ENCODE data around the gene IQGAP2.
"Not testable (repeated sequence)": the region's sequence is repeated elsewhere in the genome, so short reads cannot be mapped to it uniquely, and the experiment has no call there.

The IQGAP2 gene

GRCh38 chr5:76402886-76403765, at the start of gene IQGAP2:
Gene IQGAP2, plus strand, starts transcription at chr5:76403285. Its CDS starts 261 bp downstream, at chr5:76403546.
- peak in 39 of 42 donors; percentile 12 to 72 (median 50) for DNase-seq

DNA sequence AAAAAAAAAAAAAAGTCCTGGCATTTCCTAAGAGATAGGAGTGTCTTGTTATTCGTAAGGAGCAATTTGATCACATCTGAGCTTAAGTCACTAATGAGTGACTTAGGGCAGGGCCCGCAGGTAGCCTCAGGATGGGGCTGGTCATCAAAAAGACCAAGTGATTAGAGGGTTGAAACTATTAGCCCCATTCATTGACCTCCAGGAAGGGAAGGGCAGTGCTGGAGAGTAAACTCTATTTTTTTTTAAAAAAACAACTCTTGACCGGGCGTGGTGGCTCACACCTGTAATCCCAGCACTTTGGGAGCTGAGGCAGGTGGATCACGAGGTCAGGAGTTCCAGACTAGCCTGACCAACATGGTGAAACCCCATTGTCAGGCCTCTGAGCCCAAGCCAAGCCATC, 46.2 kb upstream of the IQGAP2 start:
- DNase-seq, result no peak
- intact Hi-C loops (cut with DNase I), result no loop called here

More at GRCh38 chr5:76402886-76403765, at the start of gene IQGAP2:
- intact Hi-C loops (cut with DNase I), result no loop called here

DNA sequence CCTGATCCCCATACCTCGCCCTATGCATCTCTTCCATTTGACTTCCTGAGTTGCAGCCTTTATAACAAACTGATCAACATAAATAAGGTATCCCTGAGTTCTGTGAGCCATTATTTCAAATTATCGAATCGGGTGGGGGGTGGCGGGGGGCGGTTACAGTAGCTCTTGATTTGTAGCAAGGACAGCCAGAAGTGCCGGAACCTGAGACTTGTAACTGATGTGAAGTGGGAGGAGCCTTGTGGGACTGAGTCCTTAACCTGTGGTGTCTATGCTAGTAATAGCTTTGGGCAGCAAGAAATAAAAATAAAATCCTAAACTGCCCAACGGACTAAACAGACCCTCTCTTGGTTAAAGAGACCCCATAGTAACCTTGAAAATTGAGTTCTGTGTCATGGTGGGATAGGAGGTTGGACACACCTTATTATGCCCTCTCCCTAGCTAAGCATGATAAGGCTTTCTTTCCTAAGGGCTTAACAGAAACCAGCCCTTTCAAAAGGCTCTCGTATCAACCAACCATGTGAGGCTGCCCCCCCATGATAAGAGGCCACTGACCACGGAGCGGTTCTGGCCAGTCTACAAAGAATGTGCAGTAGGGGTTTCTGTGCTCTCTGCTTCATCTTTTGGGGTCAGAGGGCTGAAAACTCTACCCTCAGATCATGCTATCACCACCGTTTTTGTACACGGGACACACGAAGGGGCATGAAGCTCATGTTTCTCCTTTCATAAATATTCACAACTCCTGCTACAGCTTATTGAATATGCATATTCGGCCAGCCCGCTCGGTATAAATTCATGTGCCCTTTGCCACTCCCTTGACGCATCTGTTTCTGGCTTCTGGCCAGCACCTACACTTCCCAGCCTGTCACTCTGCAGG, 39.5 kb upstream of the IQGAP2 start:
- no peak for DNase-seq
- intact Hi-C loops (cut with DNase I), result no loop called here

GRCh38 chr5:76364226-76364589, 38.9 kb upstream of the IQGAP2 start:
- intact Hi-C loops (cut with DNase I), result no loop called here
- DNase-seq, result no peak

GRCh38 chr5:76365561-76365960, 37.5 kb upstream of the IQGAP2 start:
- intact Hi-C loops (cut with DNase I), result no loop called here
- no peak for DNase-seq

- intact Hi-C loops (cut with DNase I), result no loop called here
- DNase-seq, result no peak
Observed at GRCh38 chr5:76366596-76366995, 36.5 kb upstream of the IQGAP2 start.

- DNase-seq, result no peak
Observed at GRCh38 chr5:76367623-76368371, 35.3 kb upstream of the IQGAP2 start.

GRCh38 chr5:76368941-76369340, 34.1 kb upstream of the IQGAP2 start:
- intact Hi-C loops (cut with DNase I), result no loop called here
- no peak for DNase-seq

More at GRCh38 chr5:76367623-76368371, 35.3 kb upstream of the IQGAP2 start:
- intact Hi-C loops (cut with DNase I), result no loop called here

GRCh38 chr5:76369668-76370067, 33.4 kb upstream of the IQGAP2 start:
- intact Hi-C loops (cut with DNase I); DNase-seq: not testable (repeated sequence)

DNA sequence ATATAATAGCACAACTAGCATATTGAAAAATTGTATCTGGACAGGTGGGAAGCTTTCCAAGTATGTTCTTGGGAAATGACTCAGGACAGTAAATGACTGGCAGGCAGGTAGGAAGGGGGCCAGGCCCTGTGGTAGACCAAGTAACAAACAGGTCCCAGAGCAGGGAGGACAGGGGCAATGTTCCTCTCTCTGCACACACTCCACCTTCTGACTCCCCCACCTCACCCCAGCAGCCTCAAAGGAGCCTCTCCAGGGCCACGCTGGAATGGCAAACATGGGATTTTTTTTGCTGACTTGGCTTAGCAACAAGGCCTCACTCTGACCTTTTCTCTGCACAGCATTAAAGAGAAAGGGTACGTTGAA, 31.1 kb upstream of the IQGAP2 start:
- DNase-seq, result no peak

GRCh38 chr5:76372323-76373054, 30.6 kb upstream of the IQGAP2 start:
- peak in 17 of 42 donors; percentile 1 to 60 (median 19) for DNase-seq
- intact Hi-C loops (cut with DNase I), result no loop called here

More for the DNA sequence above, 31.1 kb upstream of the IQGAP2 start:
- intact Hi-C loops (cut with DNase I), result no loop called here

GRCh38 chr5:76376148-76376865, 26.8 kb upstream of the IQGAP2 start:
- DNase-seq, result no peak
- intact Hi-C loops (cut with DNase I), result no loop called here

GRCh38 chr5:76376866-76377230, 26.2 kb upstream of the IQGAP2 start:
- DNase-seq, result no peak
- intact Hi-C loops (cut with DNase I), result no loop called here

DNA sequence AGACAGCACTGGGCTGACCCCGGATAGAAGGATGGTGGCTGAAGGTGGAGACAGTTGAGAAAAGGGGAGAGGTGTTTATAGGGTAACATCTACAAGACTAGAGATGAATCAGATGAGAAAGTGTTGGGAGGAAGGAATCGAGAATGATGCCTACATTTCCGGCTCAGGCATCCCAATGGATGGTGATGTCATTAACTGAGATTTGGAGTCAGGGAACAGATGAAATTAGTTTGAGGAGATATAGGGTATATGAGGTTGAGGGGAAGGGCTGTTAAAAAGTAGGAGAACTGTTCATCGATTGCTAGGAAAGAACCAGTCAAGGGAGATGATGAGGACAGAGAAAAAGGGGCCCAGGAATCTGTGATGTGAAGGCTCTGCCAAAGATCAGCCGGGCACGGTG, 24.7 kb upstream of the IQGAP2 start:
- DNase-seq, result no peak
- intact Hi-C loops (cut with DNase I), result no loop called here

- intact Hi-C loops (cut with DNase I), result no loop called here
- no peak for DNase-seq
Observed at GRCh38 chr5:76379316-76379715, 23.8 kb upstream of the IQGAP2 start.

GRCh38 chr5:76379855-76380254, 23.2 kb upstream of the IQGAP2 start:
- DNase-seq, result no peak
- intact Hi-C loops (cut with DNase I), result no loop called here

DNA sequence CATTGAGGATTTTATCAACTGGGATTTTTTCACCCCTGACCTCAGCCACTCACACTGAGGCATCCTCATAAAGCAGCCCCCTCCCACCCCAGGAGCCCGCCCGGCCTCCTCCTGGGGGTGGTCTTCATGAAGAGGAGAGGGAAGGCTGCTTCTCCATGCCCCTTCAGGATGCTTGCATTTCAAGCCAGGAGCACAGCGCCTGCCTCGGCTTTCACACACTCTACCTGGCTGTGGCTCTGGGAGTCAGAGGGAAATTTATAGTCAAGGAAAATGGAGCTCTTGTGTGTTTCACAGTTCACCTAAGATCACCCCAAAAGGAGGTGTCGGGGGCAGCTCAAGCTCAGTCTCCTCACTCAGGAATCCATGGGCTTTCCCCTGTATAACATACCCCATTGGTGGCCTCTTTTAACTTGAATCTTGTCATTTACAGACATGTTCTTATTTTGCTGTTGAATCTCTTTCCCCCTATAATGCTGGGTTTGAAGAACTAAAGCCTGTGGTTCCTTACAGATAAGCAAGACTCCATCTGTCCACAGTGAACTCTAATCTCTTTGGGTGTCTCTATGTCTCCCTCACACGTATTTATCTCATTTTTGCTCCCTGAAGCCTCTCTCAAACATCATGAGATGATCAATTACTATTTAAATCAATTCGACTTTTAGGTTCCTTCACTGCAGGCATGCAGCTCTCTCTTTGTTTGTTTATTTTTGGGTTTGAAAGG, 22.6 kb upstream of the IQGAP2 start:
- intact Hi-C loops (cut with DNase I), result no loop called here
- no peak for DNase-seq

All from head of caudate nucleus (tissue), 42 donors.